NCI-H2107 treated with DMSO at 0.1 percent for 48 hours (cell line): Measurements from ENCODE around the gene DCLK2.

Experiments
- DNase-seq: peaks from one replicate; lab custom pipeline; 2025; ENCODE audit not compliant: unreplicated experiment; lab: John Stamatoyannopoulos, UW

DCLK2 gene

GRCh38 chr4:150115851-150116250 is 37.6 kb downstream of the DCLK2 start:
- no peak for DNase-seq

GRCh38 chr4:150116506-150116905 is 38.3 kb downstream of the DCLK2 start:
- DNase-seq: no peak

- DNase-seq: no peak
These were observed 38.8 kb downstream of the DCLK2 start for GRCh38 chr4:150117094-150117493.

- no peak for DNase-seq
These were observed 39.4 kb downstream of the DCLK2 start for GRCh38 chr4:150117629-150118028.

DNA sequence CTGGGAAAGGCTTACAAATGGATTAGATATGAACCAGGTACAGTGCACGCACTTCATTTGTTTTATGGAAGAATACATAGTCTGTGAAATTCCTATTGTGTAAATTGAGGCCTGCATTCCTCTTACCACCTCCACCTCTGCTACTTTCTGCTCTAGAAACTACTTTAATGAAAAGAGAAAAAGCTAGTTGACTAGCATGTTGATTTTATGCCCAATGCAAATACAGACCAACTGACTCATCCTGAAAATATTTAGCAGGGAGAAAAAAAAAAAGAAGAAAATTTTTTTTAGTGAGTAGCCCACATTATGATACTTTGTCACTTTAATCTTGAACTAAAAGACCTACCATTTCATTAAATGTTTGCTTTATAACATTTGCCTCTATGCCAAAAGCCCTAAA is 41.2 kb downstream of the DCLK2 start:
- no peak for DNase-seq

- no peak for DNase-seq
These were observed 44.8 kb downstream of the DCLK2 start for GRCh38 chr4:150123087-150123486.

DNA sequence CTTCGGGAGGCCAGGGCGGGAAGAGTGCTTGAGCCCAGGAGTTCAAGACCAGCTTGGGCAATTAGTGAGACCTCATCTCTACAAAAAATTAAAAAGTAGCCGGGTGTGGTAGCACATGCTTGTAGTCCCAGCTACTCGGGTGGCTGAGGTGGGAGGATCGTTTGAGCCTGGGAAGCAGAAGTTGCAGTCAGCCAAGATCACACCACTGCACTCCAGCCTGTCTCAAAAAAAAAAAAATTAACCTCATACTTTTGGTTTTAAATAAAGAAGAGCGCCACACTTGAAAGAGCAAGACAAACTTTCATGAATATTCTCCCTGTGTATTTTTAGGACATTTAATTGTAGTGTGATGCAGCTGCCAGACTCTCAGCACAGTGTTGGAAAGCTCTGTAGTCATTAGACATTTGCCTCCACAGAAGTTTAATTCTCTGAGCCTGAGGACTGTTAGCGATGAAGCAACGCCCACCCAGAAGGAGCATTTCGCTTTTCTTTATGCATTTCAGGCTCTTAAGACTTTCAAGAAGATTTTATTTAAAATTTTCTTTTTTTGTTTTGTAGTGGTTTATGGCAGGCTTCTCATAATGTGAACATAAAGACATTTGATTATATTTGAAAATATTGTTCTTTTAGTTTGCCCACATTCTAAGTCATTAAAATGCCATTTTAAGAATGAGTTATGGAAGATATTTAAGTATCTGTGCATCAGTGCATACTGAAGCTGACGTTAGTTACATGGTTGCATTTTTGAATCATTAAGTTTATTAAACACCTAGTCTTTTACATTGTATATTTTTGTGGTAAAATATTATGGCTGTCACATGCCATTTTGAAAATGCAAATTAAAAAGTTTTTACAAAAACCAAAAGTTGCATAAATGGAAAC is 45.8 kb downstream of the DCLK2 start:
- no peak for DNase-seq

DNA sequence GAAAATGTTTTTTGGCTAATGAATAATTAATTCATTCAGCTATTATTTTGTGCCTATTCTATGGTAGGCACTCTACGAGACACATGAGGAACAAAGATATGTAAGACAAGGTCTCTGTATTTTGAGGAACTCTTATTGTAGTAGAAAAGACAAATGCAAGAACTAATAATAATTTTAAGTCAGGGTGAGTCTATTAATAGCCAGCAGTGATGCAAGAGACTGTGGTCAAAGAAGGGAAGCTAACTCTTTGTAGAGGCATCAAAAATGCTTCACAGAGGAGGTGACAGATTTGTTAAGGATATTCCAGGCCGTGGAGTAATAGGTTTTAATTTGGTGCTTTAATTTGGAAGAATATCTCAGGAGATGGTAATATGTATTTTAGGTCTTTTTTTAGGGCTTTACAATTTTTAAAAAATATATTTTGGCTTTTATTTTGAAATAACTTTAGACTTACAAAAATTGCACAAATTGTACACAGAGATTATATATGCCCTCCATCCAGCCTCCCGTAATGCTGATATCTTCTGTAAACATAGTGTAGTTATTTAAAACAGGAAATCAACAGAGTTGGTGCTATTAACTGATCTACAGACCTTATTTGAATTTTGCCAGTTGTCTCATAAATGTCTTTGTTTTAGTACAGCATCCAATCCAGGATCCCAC is 48.1 kb downstream of the DCLK2 start:
- DNase-seq: no peak

- no peak for DNase-seq
These were observed 48.6 kb downstream of the DCLK2 start for GRCh38 chr4:150126864-150127203.

GRCh38 chr4:150127757-150128156 is 49.5 kb downstream of the DCLK2 start:
- peak; percentile 5 for DNase-seq

GRCh38 chr4:150130933-150131332 is 52.7 kb downstream of the DCLK2 start:
- DNase-seq: no peak

DNA sequence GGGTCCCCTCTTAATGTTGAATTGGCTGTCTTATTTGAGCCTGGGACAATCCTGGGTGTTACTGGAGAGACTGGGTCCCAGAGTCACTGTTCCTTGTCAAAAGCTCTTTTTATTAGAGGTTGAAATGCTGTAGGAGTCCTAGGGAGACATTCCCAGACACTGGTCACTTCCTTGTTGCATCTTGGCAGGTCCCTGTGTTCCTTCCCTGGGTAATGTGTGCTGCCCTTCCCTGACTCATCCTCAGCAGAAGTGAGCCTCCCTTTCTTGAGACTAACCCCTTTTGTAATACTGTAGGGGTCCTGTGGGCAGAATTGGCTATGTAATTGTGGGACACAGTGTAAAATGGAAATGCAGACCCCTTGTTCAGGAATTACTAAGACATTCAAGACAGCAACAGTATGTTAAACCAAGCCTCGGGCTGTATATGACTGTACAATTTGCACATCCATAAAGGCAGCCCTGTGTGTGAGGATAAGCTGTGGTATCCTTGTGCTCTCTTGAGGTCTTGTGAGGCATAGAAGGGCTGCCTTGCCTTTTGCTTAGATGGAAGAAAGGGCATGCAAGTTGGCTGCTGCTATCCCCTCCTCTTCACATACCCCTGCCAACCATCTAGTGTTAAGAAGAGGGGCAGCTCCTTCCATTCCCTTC is 53.5 kb downstream of the DCLK2 start:
- no peak for DNase-seq

DNA sequence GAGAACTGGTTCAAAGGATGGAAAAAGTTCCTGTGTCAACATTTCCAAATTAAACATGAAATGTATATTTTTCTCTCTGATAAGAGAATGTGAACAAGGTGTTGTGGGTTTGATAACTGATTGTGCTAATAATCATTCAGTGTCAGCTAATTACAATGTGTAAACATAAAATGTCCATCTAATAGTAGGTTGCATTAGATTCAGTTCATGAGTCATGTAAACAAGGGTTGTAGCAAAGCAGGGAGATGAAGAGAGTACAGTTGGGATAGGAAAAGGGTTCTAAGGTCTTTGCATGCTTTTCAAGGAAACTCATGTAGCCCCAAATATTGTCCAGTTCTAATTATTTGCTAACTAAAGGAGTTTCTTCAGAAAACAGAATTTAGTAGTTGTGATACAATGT is 55.4 kb downstream of the DCLK2 start:
- DNase-seq: no peak

DNA sequence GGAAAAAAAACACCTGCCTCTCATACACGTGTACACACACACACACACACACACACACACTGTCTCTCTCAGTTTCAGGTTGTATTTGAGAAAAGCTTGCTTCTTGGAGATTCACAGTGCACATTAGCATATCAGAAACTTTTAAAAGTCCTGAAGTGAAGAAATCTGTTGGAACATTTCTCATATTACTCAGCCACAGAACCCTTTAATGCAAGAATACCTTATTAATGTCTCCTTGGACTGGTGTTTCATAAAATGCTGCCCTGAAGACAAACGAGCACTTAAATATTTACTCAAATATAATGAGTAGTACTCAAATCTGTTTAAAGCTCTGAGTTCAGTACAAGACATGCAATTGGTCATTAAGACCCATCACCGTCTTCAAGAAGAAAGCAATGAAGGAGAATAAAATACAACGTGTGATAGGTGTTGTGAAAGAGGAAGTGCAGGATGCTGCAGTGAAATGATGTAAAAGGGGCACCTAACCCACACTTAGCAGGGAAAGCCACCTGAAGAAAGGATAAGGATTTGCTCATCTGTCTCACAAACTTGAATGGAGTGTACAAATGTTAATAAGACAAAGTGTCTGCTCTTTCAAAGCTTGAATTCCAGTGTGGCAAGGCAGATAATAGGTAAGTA is 57.0 kb downstream of the DCLK2 start:
- DNase-seq: no peak

DNA sequence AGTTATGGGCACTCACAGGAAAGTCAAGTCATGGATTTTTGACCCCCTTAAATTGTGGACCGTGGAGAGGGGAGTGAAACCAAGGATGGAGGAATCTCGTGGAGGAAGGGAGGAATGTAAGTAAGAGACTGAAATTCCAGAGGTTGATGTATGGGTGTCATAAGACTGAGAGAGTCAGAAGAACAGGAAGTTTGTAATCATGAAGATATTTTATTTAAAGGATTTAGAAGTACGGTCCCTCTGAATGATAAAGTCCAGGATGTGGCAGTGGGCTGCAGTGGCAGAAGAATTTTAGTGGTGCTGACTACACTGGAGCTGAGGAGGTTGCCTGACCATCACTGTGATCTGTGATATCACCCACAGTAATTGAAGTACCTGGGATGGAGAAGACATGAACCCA is 57.8 kb downstream of the DCLK2 start:
- no peak for DNase-seq

DNA sequence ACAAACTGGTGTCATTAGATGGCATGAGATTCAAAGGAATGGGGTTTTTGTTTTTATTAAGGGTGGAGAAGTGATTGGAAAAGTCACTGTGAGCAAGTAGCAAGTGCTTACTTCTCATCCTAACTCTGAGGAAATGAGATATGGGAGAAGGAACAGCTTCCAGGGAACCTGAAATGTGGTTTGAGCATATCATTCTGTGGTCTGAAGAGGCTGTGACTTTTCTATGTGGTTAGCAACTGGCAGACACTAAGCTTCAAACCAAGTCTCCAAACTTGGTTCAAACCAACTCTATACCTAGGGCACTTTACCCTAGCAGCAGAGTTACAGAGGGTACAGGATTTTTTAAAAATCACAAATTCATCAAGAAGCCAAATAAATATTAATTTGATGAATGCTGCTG is 58.2 kb downstream of the DCLK2 start:
- no peak for DNase-seq

DNA sequence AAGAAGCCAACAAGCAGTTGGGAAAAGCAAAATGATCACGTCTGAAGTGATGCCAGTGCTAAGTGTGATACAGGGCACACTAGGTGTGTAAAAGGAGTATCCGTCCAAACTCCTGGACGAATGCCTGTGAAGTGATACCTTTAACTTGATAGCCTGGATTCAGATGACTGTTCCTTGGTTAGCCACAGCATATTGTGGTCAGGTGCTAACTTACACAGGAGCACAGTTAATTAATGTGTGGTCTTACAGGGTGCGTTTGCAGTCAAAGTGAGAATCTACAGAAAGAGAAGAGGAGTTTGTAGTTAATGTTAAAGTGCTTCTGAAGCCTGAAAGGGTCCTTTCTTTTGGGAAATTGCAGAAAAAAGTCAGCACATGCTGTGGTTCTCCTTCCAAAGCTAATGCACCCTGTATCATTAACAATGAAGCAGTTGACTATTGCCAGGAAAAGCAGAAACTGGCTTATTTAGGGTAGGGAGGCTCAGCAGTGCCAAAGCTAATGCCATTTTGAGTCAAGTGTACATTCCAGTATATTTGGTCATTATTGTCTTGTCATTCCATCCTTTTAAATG is 61.1 kb downstream of the DCLK2 start:
- peak; percentile 39 for DNase-seq

GRCh38 chr4:150140774-150141400 is 62.6 kb downstream of the DCLK2 start:
- DNase-seq: no peak

GRCh38 chr4:150141756-150142155 is 63.5 kb downstream of the DCLK2 start:
- no peak for DNase-seq

GRCh38 chr4:150142831-150143230 is 64.6 kb downstream of the DCLK2 start:
- DNase-seq: no peak
